Skeletal muscle satellite cell (primary cell): ENCODE data around the gene FTSJ1.

ENCODE experiments used
- H3K27me3 ChIP-seq: 2 replicates; pipeline ENCODE4 v1.7.0; 2013; ENCODE audit warnings: low read length; ENCODE audit not compliant: control insufficient read depth, insufficient read depth
- H3K36me3 ChIP-seq: 2 replicates; pipeline ENCODE4 v1.7.0; 2013; ENCODE audit warnings: mild to moderate bottlenecking, control low read depth, low read length; ENCODE audit not compliant: insufficient read depth
- H3K4me1 ChIP-seq: 2 replicates; pipeline ENCODE4 v1.7.0; 2013; ENCODE audit warnings: low read length; ENCODE audit not compliant: control insufficient read depth, insufficient read depth
- H3K4me2 ChIP-seq: 2 replicates; pipeline ENCODE4 v1.7.0; 2013; ENCODE audit warnings: mild to moderate bottlenecking, low read length
- H3K4me3 ChIP-seq: 2 replicates; pipeline ENCODE4 v1.7.0; 2013; ENCODE audit warnings: low read length
- H3K9ac ChIP-seq: 2 replicates; pipeline ENCODE4 v1.7.0; 2013; ENCODE audit warnings: mild to moderate bottlenecking, low read depth, low read length, moderate library complexity
- H3K9me3 ChIP-seq: replicated peaks from 2 replicates; pipeline ENCODE4 v1.7.0; 2013; ENCODE audit warnings: mild to moderate bottlenecking, control low read depth, low read length

The FTSJ1 gene

DNA sequence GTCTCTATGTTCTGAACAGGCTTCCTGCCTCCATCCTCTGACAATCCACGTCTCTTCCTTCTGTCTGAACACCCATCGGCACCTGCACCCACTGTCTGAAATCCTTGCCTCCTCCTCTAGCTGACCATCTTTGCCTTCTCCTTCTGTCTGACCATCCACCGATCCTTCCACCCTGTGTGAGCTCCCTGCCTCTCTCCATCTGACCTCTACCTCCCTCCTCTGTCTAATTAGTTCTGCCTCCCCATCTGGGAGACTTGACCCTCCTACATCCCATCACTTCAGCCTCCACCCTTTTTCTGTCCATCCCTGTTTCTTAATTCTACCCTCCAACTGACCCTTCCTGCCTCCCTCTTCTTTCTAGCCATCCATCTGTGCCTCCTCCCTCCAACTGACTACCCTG lies 16.0 kb upstream of the FTSJ1 start:
- no peaks in the 10 kb centered on the region for H3K9me3 ChIP-seq
- no peak overlapping the region for H3K4me2 ChIP-seq
- no peaks in the 10 kb centered on the region for H3K27me3 ChIP-seq
- peaks cover 2% of the 10 kb centered on the region for H3K4me1 ChIP-seq
- no peak overlapping the region for H3K4me3 ChIP-seq
- H3K9ac ChIP-seq: no peak overlapping the region
- no peaks in the 10 kb centered on the region for H3K36me3 ChIP-seq

DNA sequence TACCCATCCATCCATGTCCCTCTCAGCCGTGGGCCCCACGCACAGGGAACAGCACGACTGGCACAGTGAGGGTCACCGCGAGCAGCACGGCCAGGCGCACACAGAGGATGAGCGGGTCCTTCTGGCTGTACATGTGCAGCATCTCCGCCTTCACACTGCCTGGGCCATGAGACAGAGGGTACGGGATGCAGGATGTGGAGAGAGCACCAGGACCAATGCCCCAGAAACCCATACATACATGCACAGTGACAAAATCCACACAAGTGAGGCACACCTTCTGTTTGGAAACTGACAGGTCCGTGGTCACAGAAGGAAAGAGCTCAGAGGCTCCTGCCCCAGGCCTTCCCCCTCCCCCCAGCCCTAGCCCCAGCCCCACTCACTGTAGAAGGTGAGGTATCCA lies 15.4 kb upstream of the FTSJ1 start:
- no peak overlapping the region for H3K4me2 ChIP-seq
- H3K27me3 ChIP-seq: no peaks in the 10 kb centered on the region
- no peak overlapping the region for H3K4me3 ChIP-seq
- no peaks in the 10 kb centered on the region for H3K9me3 ChIP-seq
- peaks cover 8% of the 10 kb centered on the region for H3K4me1 ChIP-seq
- H3K9ac ChIP-seq: no peak overlapping the region
- no peaks in the 10 kb centered on the region for H3K36me3 ChIP-seq

DNA sequence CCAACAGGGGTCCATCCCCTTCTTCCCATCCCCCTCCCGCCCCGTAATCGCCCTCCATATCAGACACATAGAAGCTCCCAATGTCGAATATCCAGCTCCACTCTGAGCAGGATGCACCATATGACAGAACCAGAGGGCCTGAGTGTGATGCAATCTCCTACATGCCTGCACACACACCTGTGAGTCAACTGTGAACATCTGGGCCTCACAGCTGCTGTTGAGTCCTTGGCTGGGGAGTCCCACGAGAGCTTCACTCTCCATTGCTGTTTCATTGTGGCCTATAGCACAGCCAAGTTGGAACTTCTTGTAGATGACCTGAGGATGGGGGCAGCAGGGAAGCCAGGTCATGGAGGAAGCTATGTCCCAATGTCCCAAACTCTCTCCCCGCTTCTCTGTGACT lies 14.2 kb upstream of the FTSJ1 start:
- no peaks in the 10 kb centered on the region for H3K27me3 ChIP-seq

GRCh38 chrX:48465336-48465933 lies 10.6 kb upstream of the FTSJ1 start:
- Histone ChIP-seq H3K4me2 (peak overlapping the region; percentile 43), H3K9ac (no peak overlapping the region), H3K4me1 (peaks cover 16% of the 10 kb centered on the region), H3K9me3 (no peaks in the 10 kb centered on the region), H3K4me3 (peak overlapping the region; percentile 1), H3K36me3 (no peaks in the 10 kb centered on the region), H3K27me3 (no peaks in the 10 kb centered on the region)

More for the DNA sequence above, 14.2 kb upstream of the FTSJ1 start:
- Histone ChIP-seq H3K4me3 (no peak overlapping the region), H3K9me3 (no peaks in the 10 kb centered on the region), H3K9ac (no peak overlapping the region), H3K4me1 (peaks cover 11% of the 10 kb centered on the region), H3K4me2 (no peak overlapping the region), H3K36me3 (no peaks in the 10 kb centered on the region)

DNA sequence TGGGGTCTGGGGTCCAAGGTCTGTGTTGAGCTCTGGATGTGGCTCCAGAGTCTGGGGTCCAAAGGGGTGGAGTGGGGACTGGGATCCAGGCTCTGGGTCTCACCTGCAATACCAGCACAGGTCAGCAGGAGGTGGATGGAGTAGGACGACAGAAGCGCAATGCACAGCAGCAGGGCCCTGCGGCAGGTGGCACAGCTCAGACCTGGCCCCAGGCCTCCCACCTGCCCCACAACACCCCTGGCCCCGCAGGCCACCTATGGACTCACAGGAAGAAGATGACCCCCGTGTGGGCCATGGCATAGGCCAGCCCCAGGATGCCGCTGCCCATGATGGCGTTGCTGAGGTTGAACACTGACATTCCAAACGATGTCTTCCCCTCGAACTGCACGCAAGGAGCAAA lies 9.3 kb upstream of the FTSJ1 start:
- no peaks in the 10 kb centered on the region for H3K36me3 ChIP-seq
- peak overlapping the region; percentile 9 for H3K4me2 ChIP-seq
- no peaks in the 10 kb centered on the region for H3K9me3 ChIP-seq
- H3K9ac ChIP-seq: no peak overlapping the region
- peaks cover 16% of the 10 kb centered on the region for H3K4me1 ChIP-seq
- no peaks in the 10 kb centered on the region for H3K27me3 ChIP-seq
- no peak overlapping the region for H3K4me3 ChIP-seq

DNA sequence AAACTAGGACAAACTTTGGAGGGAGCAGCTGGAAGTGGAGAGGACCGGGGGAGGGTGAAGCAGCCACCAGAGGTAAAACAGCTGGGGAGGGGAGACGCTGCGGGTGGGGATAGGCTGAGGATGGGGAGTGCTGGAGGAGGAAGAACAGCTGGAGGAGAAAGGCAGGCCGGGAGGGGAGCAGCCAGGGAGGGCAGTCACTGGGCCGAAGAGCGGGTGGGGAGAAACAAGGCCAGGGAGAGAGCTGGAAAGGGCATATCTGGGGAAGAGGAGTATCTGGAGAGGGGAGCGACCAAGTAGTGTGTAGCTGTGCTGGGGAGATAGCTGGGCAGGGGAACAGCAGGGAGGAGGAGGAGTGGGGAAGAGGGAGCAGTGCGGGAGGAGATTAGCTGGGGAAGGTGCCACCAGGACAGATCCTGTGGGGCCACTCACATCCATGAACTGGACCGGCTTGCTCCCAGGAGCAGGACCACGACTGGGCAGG lies 8.7 kb upstream of the FTSJ1 start:
- H3K4me1 ChIP-seq: peaks cover 16% of the 10 kb centered on the region
- peak overlapping the region; percentile 36 for H3K4me3 ChIP-seq
- no peaks in the 10 kb centered on the region for H3K9me3 ChIP-seq
- peak overlapping the region; percentile 45 for H3K4me2 ChIP-seq
- H3K36me3 ChIP-seq: no peaks in the 10 kb centered on the region
- peak overlapping the region; percentile 22 for H3K9ac ChIP-seq
- H3K27me3 ChIP-seq: no peaks in the 10 kb centered on the region

DNA sequence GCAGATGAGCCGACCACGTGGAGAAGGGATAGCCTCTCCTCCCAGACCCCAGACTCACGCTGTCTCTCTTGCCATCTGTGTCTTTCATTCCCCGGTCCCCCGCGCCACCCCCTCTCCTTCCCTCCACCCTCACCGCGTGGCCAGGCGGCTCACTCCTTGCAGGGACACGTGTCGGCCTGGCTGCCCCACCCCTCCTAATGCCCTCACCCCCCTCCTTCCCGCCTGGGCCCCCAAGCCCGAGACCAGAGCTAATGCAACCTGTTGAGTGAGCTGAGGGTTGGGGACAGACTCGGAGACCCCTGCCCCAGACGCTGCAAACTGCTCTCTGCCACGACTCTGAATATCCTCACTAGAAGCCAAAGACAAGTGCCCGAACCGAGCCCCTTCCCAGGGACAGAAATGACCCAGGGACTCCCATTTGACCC lies 7.7 kb upstream of the FTSJ1 start:
- H3K9ac ChIP-seq: peak overlapping the region; percentile 22
- peak overlapping the region; percentile 45 for H3K4me2 ChIP-seq
- no peaks in the 10 kb centered on the region for H3K27me3 ChIP-seq
- H3K9me3 ChIP-seq: no peaks in the 10 kb centered on the region
- H3K4me1 ChIP-seq: peaks cover 16% of the 10 kb centered on the region
- H3K4me3 ChIP-seq: no peak overlapping the region
- no peaks in the 10 kb centered on the region for H3K36me3 ChIP-seq

DNA sequence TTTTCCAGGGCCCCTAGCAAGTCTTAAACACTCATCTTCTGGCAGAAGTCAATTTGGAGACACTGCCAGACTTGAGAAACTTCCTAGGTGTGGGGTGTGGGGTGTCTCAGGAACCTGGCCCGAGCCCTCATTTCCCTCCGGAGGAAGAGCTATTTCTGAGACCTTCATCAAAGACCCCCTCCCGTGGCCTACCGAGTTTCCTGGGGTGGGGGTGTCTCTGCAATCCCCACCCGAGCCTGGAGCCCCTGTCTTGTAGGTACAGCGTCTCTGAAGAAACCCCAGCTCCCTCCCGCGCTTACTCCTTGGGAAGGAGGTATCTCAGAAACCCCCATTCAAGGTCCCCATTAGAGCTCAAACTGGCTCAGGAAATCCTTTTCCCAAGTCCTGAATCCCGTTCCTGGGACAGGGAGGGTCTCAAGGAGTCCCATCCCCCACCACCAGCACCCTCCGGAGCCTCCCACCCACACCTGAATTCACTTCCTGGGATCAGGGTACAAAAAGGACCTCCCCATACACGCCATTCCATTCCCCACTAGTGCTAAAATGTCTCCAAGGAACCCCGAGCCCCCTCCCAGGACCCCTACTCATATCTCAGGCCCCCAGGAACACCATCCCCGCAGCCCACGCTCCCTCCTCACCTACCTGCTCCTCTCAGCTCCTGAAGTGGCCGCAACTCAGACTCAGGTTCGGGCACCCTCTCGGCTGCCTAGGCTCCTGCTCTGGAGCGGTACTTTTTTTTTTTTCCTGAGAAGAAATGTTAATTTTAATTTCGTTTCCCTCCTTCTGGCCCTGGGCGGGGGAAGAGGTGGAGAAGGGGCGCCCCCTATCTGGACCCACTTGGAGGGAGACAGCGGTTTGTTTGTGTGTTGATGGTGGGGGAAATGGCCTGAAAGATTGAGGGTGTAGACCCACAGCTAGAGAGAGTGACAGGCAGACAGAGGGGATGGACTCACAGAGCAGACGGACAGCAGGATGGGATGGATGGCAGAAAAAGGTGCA lies 7.0 kb upstream of the FTSJ1 start:
- no peaks in the 10 kb centered on the region for H3K27me3 ChIP-seq
- no peak overlapping the region for H3K9ac ChIP-seq
- no peak overlapping the region for H3K4me3 ChIP-seq
- peaks cover 16% of the 10 kb centered on the region for H3K4me1 ChIP-seq
- H3K4me2 ChIP-seq: no peak overlapping the region
- H3K9me3 ChIP-seq: no peaks in the 10 kb centered on the region
- H3K36me3 ChIP-seq: no peaks in the 10 kb centered on the region

- Histone ChIP-seq H3K9ac (no peak within 1 kb of the TSS), H3K4me3 (no peak within 1 kb of the TSS), H3K36me3 (no peaks in the 10 kb centered on the region), H3K27me3 (no peaks in the 10 kb centered on the region), H3K4me2 (no peak within 1 kb of the TSS), H3K4me1 (peaks cover 16% of the 10 kb centered on the region), H3K9me3 (no peaks in the 10 kb centered on the region)
These were observed 5.7 kb upstream of the FTSJ1 start, which contains the start of gene SLC38A5 for GRCh38 chrX:48470110-48470832. TSS of gene SLC38A5 (minus strand) at chrX:48470260. CDS start at chrX:48467924, 2,336 bp downstream.

DNA sequence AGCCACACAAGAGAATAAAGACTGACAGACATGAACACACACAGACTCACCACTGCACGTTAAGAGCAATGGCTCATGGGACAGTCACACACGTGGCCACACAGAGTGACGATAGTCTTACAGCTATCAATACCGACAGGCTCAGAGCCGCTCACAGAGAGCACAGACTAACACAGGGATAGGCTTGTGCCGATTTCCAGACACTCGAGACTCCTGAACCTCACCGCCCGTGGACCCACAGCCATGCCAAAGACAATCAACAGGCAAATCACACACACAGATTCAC lies 5.2 kb upstream of the FTSJ1 start:
- no peak overlapping the region for H3K4me3 ChIP-seq
- no peak overlapping the region for H3K4me2 ChIP-seq
- no peak overlapping the region for H3K9ac ChIP-seq
- H3K36me3 ChIP-seq: no peaks in the 10 kb centered on the region
- no peaks in the 10 kb centered on the region for H3K27me3 ChIP-seq
- no peaks in the 10 kb centered on the region for H3K9me3 ChIP-seq
- H3K4me1 ChIP-seq: peaks cover 11% of the 10 kb centered on the region

DNA sequence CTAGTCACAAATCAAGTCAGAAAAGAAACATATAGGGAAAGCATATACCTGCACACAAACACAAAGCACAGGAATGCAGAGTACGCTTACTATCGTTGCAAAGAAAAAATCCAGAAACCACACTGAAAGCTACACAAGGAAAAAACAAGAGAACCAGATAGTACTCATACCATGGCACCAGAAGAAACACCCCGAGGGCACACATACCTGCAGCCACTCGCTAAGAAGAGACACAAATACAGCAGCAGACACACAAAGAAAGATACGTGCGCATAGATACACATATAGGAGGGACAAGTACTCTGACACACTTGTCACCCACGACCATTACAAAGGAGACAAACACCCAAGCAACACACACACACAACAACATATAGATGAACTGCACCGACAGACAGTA lies 4.5 kb upstream of the FTSJ1 start:
- Histone ChIP-seq H3K4me2 (no peak overlapping the region), H3K9me3 (no peaks in the 10 kb centered on the region), H3K27me3 (no peaks in the 10 kb centered on the region), H3K4me3 (no peak overlapping the region), H3K9ac (no peak overlapping the region), H3K36me3 (no peaks in the 10 kb centered on the region), H3K4me1 (peaks cover 9% of the 10 kb centered on the region)
